ENCODE results near the gene HNRNPU. TPM values are rescaled to one million over a fixed set of nuclear protein-coding genes. Genes with fewer than 3 reads are reported as not detected.

HNRNPU gene
- 100 to 1,000 TPM; 138 to 218 (median 169) TPM for total RNA-seq
- polyA plus RNA-seq, result 100 to 1,000 TPM in 1 of 2 donors, 10 to 100 TPM in 1; 85.6 to 118 TPM
- long read RNA-seq, donor 1, full-length matches to known transcripts, result 201 of 238 reads
- long read RNA-seq, donor 1, partial matches to known transcripts, result 32 of 238 reads
- long read RNA-seq, donor 1, other reads (novel, unspliced or antisense), result 5 of 238 reads
- long read RNA-seq, donor 2, full-length matches to known transcripts, result 32 of 69 reads
- long read RNA-seq, donor 2, partial matches to known transcripts, result 34 of 69 reads
- long read RNA-seq, donor 2, other reads (novel, unspliced or antisense), result 3 of 69 reads
- long read RNA-seq, donor 3, full-length matches to known transcripts, result 202 of 232 reads
- long read RNA-seq, donor 3, partial matches to known transcripts, result 16 of 232 reads
- long read RNA-seq, donor 3, other reads (novel, unspliced or antisense), result 14 of 232 reads

- DNase-seq (peak; percentile 97 to 99 (median 98)), ATAC-seq (peak; percentile 89 to 96 (median 93))
- TF ChIP-seq POLR2A (IDR thresholded peaks at IDR 0.05) (peak; percentile 75 to 97), CTCF (IDR thresholded peaks at IDR 0.05) (peak in 7 of 12 donors; percentile 5 to 38 (median 32))
- Histone ChIP-seq H3K27ac (peak within 1 kb of the TSS; percentile 94 to 100 (median 100)), H3K4me1 (peaks cover 5 to 47% (median 40%) of the 10 kb centered on the region in 12 donors), H3K9me3 (no peaks in the 10 kb centered on the region), H3K4me3 (peak within 1 kb of the TSS; percentile 88 to 100 (median 96)), H3K27me3 (no peaks in the 10 kb centered on the region), H3K36me3 (peaks cover 0 to 28% (median 22%) of the 10 kb centered on the region in 9 donors)
- WGBS, 4 donors, result 0 to 1% (median 1%) methylated on average over 54 to 71 of the region's 71 CpGs
- intact Hi-C loops (cut with DNase I), result loop anchor here (1.0 to 10.0 kb wide), 14 partner anchors 29 to 412 kb away; partner anchors contain the start of genes COX20 (in 7 of the 10), ADSS2 (in 2 of the 10) and DESI2 (in 1 of the 10)
These were observed at the start of gene HNRNPU for GRCh38 chr1:244864253-244865027. HNRNPU (minus strand) TSS chr1:244864543; CDS start chr1:244864307, 236 bp downstream.

GRCh38 chr1:244913806-244914205, 49.5 kb upstream of the HNRNPU start:
- no peak for ATAC-seq
- TF ChIP-seq POLR2A (IDR thresholded peaks at IDR 0.05) (no peak), CTCF (IDR thresholded peaks at IDR 0.05) (no peak)
- DNase-seq, result no peak
- intact Hi-C loops (cut with DNase I), result no loop called here
- 94 to 96% (median 95%) methylated on average over 15 of the region's 15 CpGs for WGBS, 4 donors
- Histone ChIP-seq H3K4me3 (no peak overlapping the region), H3K27ac (no peak overlapping the region), H3K4me1 (peaks cover 0 to 5% (median 0%) of the 10 kb centered on the region in 12 donors), H3K36me3 (no peaks in the 10 kb centered on the region), H3K27me3 (no peaks in the 10 kb centered on the region), H3K9me3 (no peaks in the 10 kb centered on the region)

GRCh38 chr1:244904119-244904518, 39.8 kb upstream of the HNRNPU start:
- no peaks in the 10 kb centered on the region for H3K9me3 ChIP-seq
- 67 to 80% (median 76%) methylated on average over 3 of the region's 3 CpGs for WGBS, 4 donors
- TF ChIP-seq POLR2A (IDR thresholded peaks at IDR 0.05), result no peak
- no peak for TF ChIP-seq CTCF (IDR thresholded peaks at IDR 0.05)
- no peak for ATAC-seq
- DNase-seq, result no peak
- intact Hi-C loops (cut with DNase I), result no loop called here
- H3K36me3 ChIP-seq, result no peaks in the 10 kb centered on the region
- H3K4me1 ChIP-seq, result peaks cover 0 to 3% (median 0%) of the 10 kb centered on the region in 12 donors
- no peak overlapping the region for H3K27ac ChIP-seq
- H3K4me3 ChIP-seq, result no peak overlapping the region
- H3K27me3 ChIP-seq, result no peaks in the 10 kb centered on the region
